Hepatocyte (in vitro differentiated cells): ENCODE data around the gene SLC43A2. TPM values are rescaled to one million over a fixed set of nuclear protein-coding genes. Genes with fewer than 3 reads are reported as not detected.

Source experiments
- DNase-seq: peaks from one replicate; pipeline ENCODE4 v3.0.0-alpha.2; 2016; ENCODE audit warnings: low spot score
- H2AFZ ChIP-seq: fragments of 200-600 bp; sonication (generic); 2 replicates; pipeline ENCODE4 v1.6.0; 2016; ENCODE audit warnings: antibody characterized with exemption, mild to moderate bottlenecking
- H3K27ac ChIP-seq: fragments of 200-600 bp; sonication (generic); 2 replicates; pipeline ENCODE4 v1.5.1; 2016; ENCODE audit warnings: mild to moderate bottlenecking
- H3K27me3 ChIP-seq: fragments of 200-600 bp; sonication (generic); 2 replicates; pipeline ENCODE4 v1.6.1; 2016
- H3K36me3 ChIP-seq: fragments of 200-600 bp; sonication (generic); replicated peaks from 2 replicates; pipeline ENCODE4 v1.5.1; 2016; ENCODE audit warnings: low read depth; ENCODE audit not compliant: insufficient read depth
- H3K4me1 ChIP-seq: fragments of 200-600 bp; sonication (generic); 2 replicates; pipeline ENCODE4 v1.5.1; 2016; ENCODE audit warnings: mild to moderate bottlenecking, moderate library complexity; ENCODE audit not compliant: insufficient read depth
- H3K4me2 ChIP-seq: fragments of 200-600 bp; sonication (generic); 2 replicates; pipeline ENCODE4 v1.6.0; 2016
- H3K4me3 ChIP-seq: fragments of 200-600 bp; sonication (generic); 2 replicates; pipeline ENCODE4 v1.5.1; 2016; ENCODE audit warnings: mild to moderate bottlenecking
- H3K79me2 ChIP-seq: fragments of 200-600 bp; sonication (generic); 2 replicates; pipeline ENCODE4 v1.6.0; 2017; ENCODE audit warnings: mild to moderate bottlenecking
- H3K9me2 ChIP-seq: fragments of 200-600 bp; sonication (generic); replicated peaks from 2 replicates; pipeline ENCODE4 v1.6.0; 2017; ENCODE audit warnings: mild to moderate bottlenecking; ENCODE audit not compliant: insufficient read depth
- H3K9me3 ChIP-seq: fragments of 200-600 bp; sonication (generic); 2 replicates; pipeline ENCODE4 v1.5.1; 2016; ENCODE audit warnings: low read depth, mild to moderate bottlenecking
- H4K20me1 ChIP-seq: fragments of 200-600 bp; sonication (generic); 2 replicates; pipeline ENCODE4 v1.6.0; 2016; ENCODE audit warnings: mild to moderate bottlenecking; ENCODE audit not compliant: insufficient read depth, poor library complexity, severe bottlenecking
- EZH2 ChIP-seq: fragments of 200-600 bp; sonication (generic); IDR thresholded peaks from 2 replicates; pipeline ENCODE4 v1.6.1; 2016; ENCODE audit warnings: antibody characterized with exemption, mild to moderate bottlenecking, borderline replicate concordance
- EZH2phosphoT487 ChIP-seq: fragments of 200-600 bp; sonication (generic); IDR thresholded peaks from one replicate; pipeline ENCODE4 v1.6.1; 2018; ENCODE audit warnings: antibody characterized with exemption, mild to moderate bottlenecking, low read depth, moderate library complexity; ENCODE audit not compliant: unreplicated experiment, severe bottlenecking
- WGBS: methylation state at CpG from one replicate; pipeline ENCODE4 v1.1.6; 2016; ENCODE audit warnings: low lambda C conversion rate; ENCODE audit errors: missing lambda C conversion rate; 5-methylcytosine and 5-hydroxymethylcytosine counted together
- polyA plus RNA-seq: library from polyadenylated mRNA; unstranded; fragments of >200 nt; fragmentation: Nextera tagmentation; extraction: Ambion mirVana; gene quantifications from 2 replicates; pipeline ENCODE4 v1.2.1, GENCODE V29; 2016
- total RNA-seq: library from RNA; depleted of rRNA; stranded (reverse); fragments of >200 nt; gene quantifications from 2 replicates; pipeline ENCODE4 v1.2.3, GENCODE V29; 2014
- TF ChIP-seq, protein P1 (sequence below): fragments of 200-600 bp; sonication (generic); IDR thresholded peaks from 2 replicates; pipeline ENCODE4 v1.5.1; 2016; ENCODE audit warnings: antibody characterized with exemption, mild to moderate bottlenecking; ENCODE audit not compliant: poor library complexity

SLC43A2 gene
- total and polyA plus RNA-seq, 2 experiments from 2014 or later: 6.0 to 10.2 TPM

DNA sequence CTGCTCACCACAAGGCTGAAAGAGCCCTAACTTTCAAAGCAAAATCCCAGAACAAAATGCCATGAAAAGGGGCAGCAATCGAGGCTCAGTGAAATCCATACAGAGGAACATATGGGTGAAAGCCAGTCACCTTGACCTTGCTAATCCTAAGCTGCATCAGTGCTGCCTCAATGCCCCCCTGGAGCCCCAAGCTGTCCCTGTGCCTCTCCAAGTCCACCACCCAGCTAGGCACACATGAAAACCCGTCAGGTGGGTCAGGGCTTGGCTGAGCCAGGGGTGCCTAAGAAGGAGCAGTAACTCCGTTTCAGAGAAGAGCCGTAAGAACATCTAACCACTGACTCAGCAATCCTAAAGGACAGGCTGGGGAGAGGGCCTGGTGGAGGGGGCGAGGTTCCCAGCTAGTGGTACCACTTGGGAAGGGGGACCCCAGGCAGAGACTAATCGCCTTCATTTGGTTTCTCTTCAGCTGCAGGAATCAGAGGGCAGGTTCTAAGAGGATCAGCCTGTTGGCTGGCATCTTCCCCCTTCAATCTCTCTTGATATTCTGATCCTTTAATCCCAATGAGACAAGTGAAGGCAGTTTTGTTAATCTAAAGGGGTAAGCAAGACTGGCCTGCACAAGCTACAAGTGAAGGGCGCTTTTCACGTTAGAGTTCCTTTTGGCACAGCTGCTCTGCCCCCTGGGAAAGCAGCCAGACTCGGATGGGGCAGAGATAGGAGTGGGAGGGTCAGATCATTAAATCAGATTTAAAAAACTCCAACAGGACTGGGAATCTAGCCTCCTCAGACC is 73.7 kb downstream of the SLC43A2 start:
- Histone ChIP-seq H3K36me3 (no peaks in the 10 kb centered on the region), H2AFZ (no peak overlapping the region), H3K4me2 (no peak overlapping the region), H3K27me3 (no peaks in the 10 kb centered on the region), H3K4me3 (no peak overlapping the region), H3K79me2 (peaks cover 65% of the 10 kb centered on the region), H3K27ac (no peak overlapping the region), H3K9me2 (no peaks in the 10 kb centered on the region), H3K4me1 (peaks cover 8% of the 10 kb centered on the region), H3K9me3 (no peaks in the 10 kb centered on the region), H4K20me1 (peaks cover 28% of the 10 kb centered on the region)
- WGBS: 78% methylated on average over 9 of the region's 9 CpGs
- no peak for DNase-seq
- no peak for TF ChIP-seq EZH2
- TF ChIP-seq, protein P1, sequence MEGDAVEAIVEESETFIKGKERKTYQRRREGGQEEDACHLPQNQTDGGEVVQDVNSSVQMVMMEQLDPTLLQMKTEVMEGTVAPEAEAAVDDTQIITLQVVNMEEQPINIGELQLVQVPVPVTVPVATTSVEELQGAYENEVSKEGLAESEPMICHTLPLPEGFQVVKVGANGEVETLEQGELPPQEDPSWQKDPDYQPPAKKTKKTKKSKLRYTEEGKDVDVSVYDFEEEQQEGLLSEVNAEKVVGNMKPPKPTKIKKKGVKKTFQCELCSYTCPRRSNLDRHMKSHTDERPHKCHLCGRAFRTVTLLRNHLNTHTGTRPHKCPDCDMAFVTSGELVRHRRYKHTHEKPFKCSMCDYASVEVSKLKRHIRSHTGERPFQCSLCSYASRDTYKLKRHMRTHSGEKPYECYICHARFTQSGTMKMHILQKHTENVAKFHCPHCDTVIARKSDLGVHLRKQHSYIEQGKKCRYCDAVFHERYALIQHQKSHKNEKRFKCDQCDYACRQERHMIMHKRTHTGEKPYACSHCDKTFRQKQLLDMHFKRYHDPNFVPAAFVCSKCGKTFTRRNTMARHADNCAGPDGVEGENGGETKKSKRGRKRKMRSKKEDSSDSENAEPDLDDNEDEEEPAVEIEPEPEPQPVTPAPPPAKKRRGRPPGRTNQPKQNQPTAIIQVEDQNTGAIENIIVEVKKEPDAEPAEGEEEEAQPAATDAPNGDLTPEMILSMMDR: no peak
- TF ChIP-seq EZH2phosphoT487: no peak

DNA sequence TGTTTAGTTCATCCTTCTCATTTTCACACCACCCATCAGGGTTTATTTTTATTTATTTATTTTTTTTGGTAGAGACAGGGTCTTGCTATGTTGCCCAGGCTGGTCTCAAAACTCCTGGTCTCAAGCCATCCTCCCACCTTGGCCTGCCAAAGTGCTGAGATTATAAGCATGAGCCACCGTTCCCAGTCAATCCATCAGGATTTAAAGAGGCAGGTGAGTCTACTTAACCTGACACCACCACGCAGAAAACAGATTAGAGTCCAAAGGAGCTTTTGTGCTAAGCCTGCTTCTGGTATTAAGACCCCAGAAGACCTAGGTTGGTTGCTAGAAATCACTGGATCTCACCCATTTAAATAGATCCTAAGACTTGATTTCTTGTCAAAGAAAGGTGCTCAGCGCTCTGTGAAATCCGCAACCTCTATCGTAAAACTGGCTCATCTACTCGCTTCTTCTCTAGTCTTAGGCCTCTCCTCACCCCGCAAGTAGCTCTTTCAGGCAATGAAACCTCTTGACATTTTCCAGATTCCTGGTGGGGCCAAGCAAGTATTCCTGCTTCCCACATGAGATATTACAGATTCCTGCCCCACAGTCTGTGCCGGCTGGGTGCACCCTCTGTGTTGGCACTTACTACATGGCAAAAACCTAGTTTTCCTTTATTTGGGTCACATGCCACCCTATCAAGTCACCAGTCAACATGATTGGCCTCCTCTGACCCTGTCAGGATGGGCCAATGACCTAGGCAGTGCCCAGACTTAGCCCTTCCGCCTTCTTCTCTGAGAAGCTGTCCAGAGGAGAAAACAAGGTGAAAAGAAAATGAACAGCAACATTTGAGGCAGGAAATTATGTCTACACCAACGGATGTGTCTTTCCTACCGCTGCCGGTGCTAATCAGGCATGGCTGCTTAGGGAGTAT is 75.0 kb downstream of the SLC43A2 start:
- peaks cover 51% of the 10 kb centered on the region for H3K79me2 ChIP-seq
- peak overlapping the region; percentile 46 for H3K27ac ChIP-seq
- H2AFZ ChIP-seq: no peak overlapping the region
- H3K36me3 ChIP-seq: no peaks in the 10 kb centered on the region
- no peaks in the 10 kb centered on the region for H3K4me1 ChIP-seq
- WGBS: 69% methylated on average over 12 of the region's 12 CpGs
- H3K9me3 ChIP-seq: no peaks in the 10 kb centered on the region
- H4K20me1 ChIP-seq: peaks cover 16% of the 10 kb centered on the region
- no peaks in the 10 kb centered on the region for H3K27me3 ChIP-seq
- H3K4me3 ChIP-seq: no peak overlapping the region
- TF ChIP-seq, protein P1: no peak
- TF ChIP-seq EZH2phosphoT487: no peak
- H3K9me2 ChIP-seq: no peaks in the 10 kb centered on the region
- DNase-seq: no peak
- peak overlapping the region; percentile 16 for H3K4me2 ChIP-seq

DNA sequence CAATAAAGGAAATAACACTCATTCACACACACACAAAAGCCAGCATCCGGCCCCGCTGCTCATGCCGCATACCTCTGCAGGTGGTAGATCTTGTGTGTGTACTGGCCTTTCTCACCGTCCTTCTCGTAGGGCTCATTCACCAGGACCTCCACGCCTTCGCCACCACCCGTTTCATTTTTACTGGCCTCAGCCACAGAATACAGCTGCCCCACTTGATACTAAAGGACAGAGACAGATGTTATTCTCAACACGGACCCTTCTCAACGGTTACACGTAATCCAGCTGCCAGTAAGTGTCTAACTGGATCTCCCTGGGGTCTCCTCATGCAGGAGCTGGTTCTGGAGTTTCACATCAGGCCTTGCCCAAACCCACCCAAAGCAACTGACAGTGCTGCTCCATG is 75.7 kb downstream of the SLC43A2 start:
- no peak overlapping the region for H3K4me3 ChIP-seq
- H3K9me3 ChIP-seq: no peaks in the 10 kb centered on the region
- H3K79me2 ChIP-seq: peaks cover 45% of the 10 kb centered on the region
- no peak for DNase-seq
- H4K20me1 ChIP-seq: peaks cover 16% of the 10 kb centered on the region
- H3K27me3 ChIP-seq: no peaks in the 10 kb centered on the region
- no peak overlapping the region for H2AFZ ChIP-seq
- H3K9me2 ChIP-seq: no peaks in the 10 kb centered on the region
- no peak overlapping the region for H3K4me2 ChIP-seq
- no peak for TF ChIP-seq EZH2
- TF ChIP-seq, protein P1: no peak
- no peak for TF ChIP-seq EZH2phosphoT487
- H3K27ac ChIP-seq: no peak overlapping the region
- no peaks in the 10 kb centered on the region for H3K36me3 ChIP-seq
- H3K4me1 ChIP-seq: no peaks in the 10 kb centered on the region
- WGBS: 92% methylated on average over 11 of the region's 11 CpGs
